CD8-positive, alpha-beta memory T cell (primary cell): Measurements from ENCODE around the gene SH2D1A. TPM values are rescaled to one million over a fixed set of nuclear protein-coding genes. Genes with fewer than 3 reads are reported as not detected.

Experiments used
- polyA plus RNA-seq: library from polyadenylated mRNA; unstranded; fragments of 300-500 nt; fragmentation: Illumina TruSeq; gene quantifications from one replicate; pipeline ENCODE4 v1.2.3, GENCODE V29; 2021
- total RNA-seq, 2 experiments: library from RNA; stranded (reverse); gene quantifications; one replicate each; pipeline ENCODE4 v1.2.3, GENCODE V29; 2021

SH2D1A gene
- total and polyA plus RNA-seq, 3 experiments from 2014 or later: 90.2 to 151 (median 94.6) TPM

Other genes starting within 250 kb of the SH2D1A start
- under 1 TPM; 0.29 to 0.46 TPM for gene TEX13D, start 13.9 kb upstream of the SH2D1A start, total RNA-seq
- gene TEX13D, start 13.9 kb upstream of the SH2D1A start, polyA plus RNA-seq: not detected